ENCODE results near the gene FAM180B.
"Not testable (repeated sequence)": the region's sequence is repeated elsewhere in the genome, so short reads cannot be mapped to it uniquely, and the experiment has no call there.

The FAM180B gene

GRCh38 chr11:47552566-47553405, 33.7 kb upstream of the FAM180B start, which contains the start of gene CELF1 (continued):
- no peak for TF ChIP-seq CSRNP3 (CRISPR knock-in tag; IDR thresholded peaks at IDR 0.05)
- no peak for TF ChIP-seq ZNF70 (CRISPR knock-in tag; IDR thresholded peaks at IDR 0.05)
- no peak for TF ChIP-seq TCF4 (CRISPR knock-in tag; IDR thresholded peaks at IDR 0.05; ENCODE audit: borderline replicate concordance)
- TF ChIP-seq ISL1 (CRISPR knock-in tag; IDR thresholded peaks at IDR 0.05): no peak
- no peak for TF ChIP-seq ESRRG (CRISPR knock-in tag; IDR thresholded peaks at IDR 0.05)
- no peak for TF ChIP-seq ZNF565 (CRISPR knock-in tag; conservative IDR thresholded peaks at IDR 0.05; ENCODE audit: low read depth)
- no peak for TF ChIP-seq SNAI2 (CRISPR knock-in tag; IDR thresholded peaks at IDR 0.05)
- TF ChIP-seq POU6F1 (CRISPR knock-in tag; IDR thresholded peaks at IDR 0.05; ENCODE audit: borderline replicate concordance, low read depth): no peak

GRCh38 chr11:47553406-47553743, 33.1 kb upstream of the FAM180B start:
- TF ChIP-seq ESRRG (CRISPR knock-in tag; IDR thresholded peaks at IDR 0.05) (no peak), CSRNP3 (CRISPR knock-in tag; IDR thresholded peaks at IDR 0.05) (peak; percentile 10; the same call in 1 of the 2 replicates)
- peak; percentile 67 for ATAC-seq

GRCh38 chr11:47557004-47557403, 29.5 kb upstream of the FAM180B start:
- ATAC-seq: not testable (repeated sequence)

- no peak for ATAC-seq
- no peak for TF ChIP-seq CREB5 (CRISPR knock-in tag; IDR thresholded peaks at IDR 0.05; ENCODE audit: low read depth)
Measured at GRCh38 chr11:47558695-47559094, 27.8 kb upstream of the FAM180B start.

- ATAC-seq: no peak
- no peak for TF ChIP-seq CSRNP3 (CRISPR knock-in tag; IDR thresholded peaks at IDR 0.05)
- no peak for TF ChIP-seq BACH2 (CRISPR knock-in tag; IDR thresholded peaks at IDR 0.05; ENCODE audit: borderline replicate concordance)
- TF ChIP-seq OSR1 (CRISPR knock-in tag; IDR thresholded peaks at IDR 0.05): no peak
- TF ChIP-seq TSHZ2 (CRISPR knock-in tag; IDR thresholded peaks at IDR 0.05): no peak
- TF ChIP-seq ISL1 (CRISPR knock-in tag; IDR thresholded peaks at IDR 0.05): no peak
- TF ChIP-seq CSDC2 (CRISPR knock-in tag; IDR thresholded peaks at IDR 0.05): no peak
- no peak for TF ChIP-seq RARB (CRISPR knock-in tag; IDR thresholded peaks at IDR 0.05)
- no peak for TF ChIP-seq ARNTL (CRISPR knock-in tag; IDR thresholded peaks at IDR 0.05; ENCODE audit: borderline replicate concordance, low read depth)
- TF ChIP-seq GLIS3 (CRISPR knock-in tag; IDR thresholded peaks at IDR 0.05): no peak
- no peak for TF ChIP-seq CREB5 (CRISPR knock-in tag; IDR thresholded peaks at IDR 0.05; ENCODE audit: low read depth)
- TF ChIP-seq ESRRG (CRISPR knock-in tag; IDR thresholded peaks at IDR 0.05): no peak
- no peak for TF ChIP-seq PPARA (CRISPR knock-in tag; IDR thresholded peaks at IDR 0.05; ENCODE audit: borderline replicate concordance)
- no peak for TF ChIP-seq ZFP3 (CRISPR knock-in tag; IDR thresholded peaks at IDR 0.05)
Measured at GRCh38 chr11:47560426-47560825, 26.1 kb upstream of the FAM180B start.

- ATAC-seq: not testable (repeated sequence)
Measured at GRCh38 chr11:47562393-47562792, 24.1 kb upstream of the FAM180B start.

- ATAC-seq: not testable (repeated sequence)
Measured at GRCh38 chr11:47564366-47564765, 22.1 kb upstream of the FAM180B start.

Measured in SK-N-SH treated with all-trans-retinoic acid at 6 μM for 48 hours (cell line).